Hematopoietic multipotent progenitor cell treated with erythropoietin and hydrocortisone succinate and interleukin-3 and kit ligand, for 17 days (in vitro differentiated cells): ENCODE data around the gene PFDN2.

Source experiments
- DNase-seq: peaks from one replicate; pipeline ENCODE4 v3.0.0-alpha.2; 2015; ENCODE audit warnings: low spot score

The PFDN2 gene

DNA sequence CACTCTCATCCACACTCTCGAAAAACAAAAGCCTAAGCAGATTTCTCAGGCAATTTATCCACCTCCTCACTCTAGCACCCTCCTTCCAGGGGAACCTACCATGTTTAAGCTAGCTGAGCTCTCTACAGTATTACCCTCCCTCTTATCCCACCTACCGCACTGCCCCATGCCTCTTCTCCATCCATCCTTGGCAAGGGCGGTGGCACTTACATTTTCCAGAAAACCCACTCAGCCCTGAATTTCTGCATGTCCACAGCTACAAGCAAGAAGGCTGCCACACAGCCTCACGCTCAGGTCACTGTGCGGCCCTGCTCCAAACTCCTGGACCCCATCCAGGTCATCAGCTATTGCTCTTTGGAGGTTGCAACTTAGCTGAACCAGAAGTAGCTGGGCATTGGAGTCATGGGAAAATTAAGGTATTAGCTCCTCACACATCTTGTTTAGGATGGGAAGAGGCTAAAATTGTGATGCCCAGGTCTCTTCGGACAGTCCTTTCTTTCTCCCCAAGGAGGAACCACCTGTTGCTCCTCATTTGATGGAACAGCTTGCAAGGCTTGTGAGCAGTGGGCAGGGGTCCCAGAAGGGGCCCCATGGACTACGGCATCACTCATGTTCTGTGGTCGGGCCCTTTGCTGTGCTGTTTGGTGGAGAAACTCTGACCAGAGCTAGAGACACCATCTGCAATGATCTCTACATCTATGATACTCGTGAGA, 18.6 kb downstream of the PFDN2 start:
- no peak for DNase-seq

DNA sequence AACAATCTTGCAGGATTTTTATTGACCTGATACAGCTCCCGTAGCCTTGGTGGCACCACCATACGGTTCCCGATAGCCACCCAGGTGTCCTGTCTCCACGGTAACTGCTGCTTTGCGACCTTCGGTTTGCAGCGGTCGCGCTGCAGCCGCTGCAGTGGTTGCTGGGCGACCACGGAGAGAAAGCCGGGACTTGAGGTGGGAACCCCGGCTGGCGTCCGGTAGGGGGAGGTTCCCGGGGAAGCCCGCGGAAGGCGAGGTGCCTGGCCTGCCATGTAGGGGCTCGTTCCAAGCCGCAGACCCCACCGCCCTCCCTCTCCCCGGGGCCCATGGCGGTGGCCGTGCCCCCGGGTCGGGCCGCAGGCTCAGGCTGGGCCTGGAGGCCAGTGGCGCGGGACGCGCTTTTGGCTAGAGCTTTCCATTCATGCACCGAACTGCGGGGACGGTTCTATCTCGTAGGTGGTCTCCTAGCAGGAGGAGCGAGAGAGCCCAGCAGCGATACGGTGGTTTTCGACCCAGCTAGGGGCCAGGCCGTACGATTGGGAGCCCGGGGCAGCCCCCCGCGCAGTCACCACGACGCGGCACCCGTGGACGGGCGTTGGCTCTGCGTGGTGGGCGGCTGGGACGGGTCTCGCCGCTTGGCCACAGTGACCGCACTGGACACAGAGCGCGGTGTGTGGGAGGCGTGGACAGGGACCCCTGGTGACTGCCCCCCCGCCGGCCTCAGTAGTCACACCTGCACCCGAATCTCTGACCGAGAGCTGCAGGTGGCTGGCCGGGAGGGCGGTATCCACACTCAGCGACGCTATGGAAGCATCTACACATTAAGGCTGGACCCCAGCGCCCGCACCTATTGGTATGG, 19.4 kb downstream of the PFDN2 start, which contains the start of gene KLHDC9:
Gene KLHDC9 (plus strand): TSS at position 152 of the 859 bp plus-strand sequence. CDS start 175 bp downstream, at position 327.
- DNase-seq, result no peak

DNA sequence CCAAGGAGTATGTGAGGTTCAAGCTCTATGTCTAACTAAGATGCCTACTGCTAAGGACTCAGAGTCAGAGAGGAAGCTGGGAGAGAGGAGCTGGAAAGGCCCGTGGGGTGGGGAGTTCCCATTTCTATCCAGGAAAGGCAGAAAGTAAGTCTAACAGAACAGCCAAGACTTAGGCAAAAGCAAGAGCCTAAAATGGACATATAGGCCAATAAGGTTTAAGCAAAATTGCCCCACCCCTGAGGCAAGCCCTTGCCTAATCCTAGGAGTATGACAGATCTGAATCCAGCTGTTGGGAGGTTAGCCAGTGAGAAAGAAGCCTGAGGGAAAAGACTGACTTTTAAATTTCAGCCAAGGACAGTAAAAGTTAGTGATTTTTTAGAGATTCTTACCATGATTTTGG, 21.3 kb downstream of the PFDN2 start:
- no peak for DNase-seq

DNA sequence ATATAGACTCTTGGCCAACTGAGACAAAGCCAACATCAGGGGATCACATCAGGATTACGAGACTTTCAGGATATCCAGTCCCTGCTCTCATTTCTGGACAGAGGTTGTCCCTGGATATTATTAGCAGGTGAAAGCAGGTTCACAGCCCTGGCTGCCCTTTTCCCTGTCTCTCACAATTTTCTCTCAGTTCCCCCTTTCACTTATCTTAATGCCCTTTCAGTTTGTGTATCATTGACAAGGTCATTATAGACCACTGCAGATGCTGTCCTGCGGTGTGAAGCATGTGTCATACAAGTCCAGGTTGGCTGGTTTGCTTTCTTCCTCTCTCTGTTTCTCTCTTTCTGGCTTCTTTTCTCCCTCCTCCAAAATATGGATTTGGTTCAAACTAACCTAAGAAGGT, 21.8 kb downstream of the PFDN2 start:
- no peak for DNase-seq

DNA sequence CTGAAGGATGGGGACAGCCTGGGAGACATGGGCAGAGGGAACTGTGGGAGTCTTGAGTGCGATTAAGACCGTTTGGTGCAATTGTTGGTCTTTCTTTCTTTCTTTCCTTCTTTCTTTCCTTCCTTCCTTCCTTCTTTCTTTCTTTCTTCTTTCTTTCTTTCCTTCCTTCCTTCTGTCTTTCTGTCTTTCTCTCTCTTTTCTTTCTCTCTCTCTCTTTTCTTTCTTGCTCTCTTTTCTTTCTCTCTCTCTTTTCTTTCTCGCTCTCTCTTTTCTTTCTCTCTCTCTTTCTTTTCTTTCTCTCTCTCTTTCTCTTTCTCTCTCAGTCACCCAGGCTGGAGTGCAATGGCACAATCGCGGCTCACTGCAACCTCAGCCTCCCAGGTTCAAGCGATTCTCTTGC, 22.6 kb downstream of the PFDN2 start:
- DNase-seq, result no peak

DNA sequence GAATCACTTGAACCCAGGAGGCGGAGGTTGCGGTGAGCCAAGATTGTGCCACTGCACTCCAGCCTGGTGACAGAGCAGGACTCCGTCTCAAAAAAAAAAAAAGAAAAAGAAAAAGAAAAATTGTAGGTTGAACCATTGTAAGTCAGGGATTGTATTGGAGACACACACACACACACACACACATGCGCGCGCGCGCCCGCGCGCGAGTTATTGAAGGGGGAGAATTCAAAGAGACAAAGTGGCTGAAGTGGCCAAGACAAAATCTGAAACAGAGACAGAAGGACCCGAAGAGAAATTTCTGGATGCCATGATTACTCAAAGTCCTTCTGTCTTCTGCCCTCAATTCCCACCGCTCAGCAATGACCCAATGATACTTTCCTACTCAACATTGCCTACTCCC, 23.4 kb downstream of the PFDN2 start:
- no peak for DNase-seq

DNA sequence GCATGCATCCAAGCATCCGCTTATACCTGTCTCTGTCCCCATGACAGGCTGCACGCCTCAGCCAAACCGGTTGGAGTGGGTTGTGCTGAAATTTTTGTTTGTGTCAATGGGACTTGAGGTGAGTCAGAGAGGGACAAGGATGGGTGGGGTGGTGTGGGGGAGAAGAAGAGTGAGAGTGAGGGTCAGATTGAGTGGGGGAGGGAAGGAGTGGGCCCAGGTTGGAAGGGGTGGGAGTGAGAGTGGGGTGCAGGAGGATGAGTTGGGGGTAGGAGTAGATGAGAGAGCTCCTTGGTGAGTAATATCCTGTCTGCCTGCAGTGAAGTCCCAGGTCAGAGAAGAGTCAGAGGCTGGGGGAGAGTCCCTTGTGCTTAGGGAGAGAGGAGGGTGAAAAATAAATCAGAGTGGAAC, 25.2 kb downstream of the PFDN2 start:
- DNase-seq, result no peak

DNA sequence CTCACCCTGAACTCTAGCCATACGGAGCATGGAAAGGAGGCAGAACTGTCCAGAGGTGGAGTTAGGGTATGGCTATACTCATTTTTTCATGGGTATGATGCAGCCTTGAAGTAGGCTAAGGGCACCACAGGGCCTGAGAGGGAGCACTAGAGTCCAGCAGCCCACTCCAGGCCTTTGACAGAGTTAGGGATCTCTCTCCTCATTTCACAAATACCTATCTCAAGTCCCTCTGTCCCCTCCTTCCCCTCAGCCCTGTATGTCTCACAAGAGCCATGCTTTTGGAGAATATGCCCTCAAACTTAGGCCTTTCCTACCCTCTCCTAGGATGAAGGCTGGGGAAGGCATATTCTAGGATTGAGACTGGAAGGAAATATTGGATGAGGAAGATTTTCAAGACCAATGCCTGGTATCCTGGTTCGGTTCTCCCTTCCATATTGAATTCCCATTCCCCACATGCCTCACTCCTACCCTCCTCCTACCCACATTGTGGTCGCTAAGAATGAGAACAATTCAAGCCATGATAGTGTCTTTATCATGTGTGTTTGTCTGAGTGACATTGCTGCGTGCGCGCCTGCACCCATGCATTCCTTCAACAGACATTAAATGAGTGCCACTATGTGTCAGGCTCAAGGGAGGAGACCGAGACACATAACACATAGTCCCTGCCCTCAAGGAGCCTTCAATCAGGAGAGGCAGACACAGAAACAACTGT, 25.9 kb downstream of the PFDN2 start:
- no peak for DNase-seq

DNA sequence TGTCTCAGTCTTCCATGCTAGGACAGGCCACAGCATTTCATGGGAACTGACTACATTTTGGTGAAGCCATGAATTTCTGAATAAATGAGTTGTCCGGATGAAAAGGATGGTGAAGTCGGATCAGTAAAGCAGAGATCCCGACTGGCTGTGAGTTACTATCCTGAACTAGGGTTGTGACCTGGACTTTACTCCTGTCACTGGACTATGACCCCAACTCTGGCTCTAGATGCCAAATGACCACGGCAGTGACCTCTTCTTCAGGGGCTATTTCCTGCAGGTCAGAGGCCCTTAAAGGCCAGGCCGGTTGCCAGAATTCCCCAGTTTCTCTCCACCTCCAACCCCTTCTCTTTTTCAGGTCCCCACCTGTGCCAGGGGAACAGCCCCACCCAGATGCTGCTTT, 26.7 kb downstream of the PFDN2 start:
- DNase-seq, result no peak

DNA sequence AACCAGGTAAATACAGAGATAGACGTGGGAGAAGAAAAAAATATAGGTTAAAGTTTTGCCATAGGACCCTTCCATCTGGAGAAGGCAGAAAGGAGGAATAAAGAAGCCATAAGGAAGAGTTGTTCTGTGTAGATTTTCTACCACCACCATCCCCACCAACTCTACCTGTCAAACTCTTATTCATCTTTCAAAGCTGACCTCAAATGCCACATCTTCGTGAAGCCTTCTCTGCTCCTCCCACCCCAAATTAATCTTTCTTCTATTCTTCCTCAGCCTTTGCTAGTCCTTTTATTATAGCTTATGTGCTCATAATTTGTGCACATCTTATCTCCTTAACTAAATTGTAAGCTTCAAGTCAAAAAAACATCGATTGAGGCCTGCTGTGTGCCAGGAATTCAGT, 27.2 kb downstream of the PFDN2 start:
- DNase-seq, result no peak

DNA sequence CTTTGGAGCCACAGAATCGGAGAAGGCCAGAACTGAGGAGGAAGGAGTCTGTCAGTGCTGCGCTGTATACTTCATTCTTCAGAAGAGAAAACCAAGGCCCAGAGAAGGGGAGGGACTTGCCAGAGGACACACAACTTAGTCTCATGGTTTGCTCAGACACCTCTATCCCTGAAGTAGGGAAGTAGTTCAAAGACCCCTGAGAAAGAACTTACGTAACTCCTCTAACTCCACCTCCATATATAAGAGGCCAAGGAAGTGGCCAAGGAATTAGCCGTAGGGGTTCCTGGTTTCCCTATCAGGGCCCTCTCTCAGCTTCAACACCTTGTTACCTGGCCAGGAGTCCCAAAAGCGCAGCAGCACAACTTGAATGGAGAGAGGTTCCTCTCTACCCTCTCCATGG, 27.9 kb downstream of the PFDN2 start:
- no peak for DNase-seq

DNA sequence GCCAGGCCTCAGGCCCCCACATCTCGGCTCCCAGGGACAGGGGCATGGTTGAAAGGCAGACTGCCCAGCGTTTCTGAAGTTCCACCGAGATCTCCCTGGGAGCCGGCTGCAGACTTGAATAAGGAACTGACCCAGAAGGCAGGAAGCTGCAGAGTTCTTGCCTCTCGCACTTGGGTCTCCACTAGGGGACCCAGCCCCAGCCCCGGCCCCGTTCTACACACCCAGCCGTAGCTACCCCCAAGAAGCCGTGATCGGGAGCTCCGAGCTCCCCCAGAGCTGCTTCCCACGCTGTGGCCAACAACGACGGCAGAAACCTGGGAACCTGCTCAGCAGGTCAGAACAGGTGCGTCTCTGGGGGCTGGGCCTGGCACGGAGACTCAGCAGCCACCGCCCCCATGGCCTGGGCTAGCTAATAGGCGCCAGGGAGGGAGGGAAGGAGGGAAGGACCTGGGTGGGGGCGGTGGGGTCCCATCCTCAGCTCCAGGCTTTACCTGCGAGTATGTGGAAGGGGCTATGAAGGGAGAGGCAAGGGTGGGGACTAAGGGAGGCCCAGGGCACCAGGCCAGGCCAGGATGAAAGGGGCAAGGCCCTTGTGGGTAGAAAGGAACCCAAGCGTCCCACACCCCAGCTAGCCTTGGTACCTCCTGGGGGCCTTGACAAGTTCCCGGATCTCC, 28.4 kb downstream of the PFDN2 start, which contains the start of gene NECTIN4:
Gene NECTIN4 (minus strand): TSS at position 308 of the 674 bp plus-strand sequence. CDS start 262 bp downstream, at position 46.
- DNase-seq, result no peak

DNA sequence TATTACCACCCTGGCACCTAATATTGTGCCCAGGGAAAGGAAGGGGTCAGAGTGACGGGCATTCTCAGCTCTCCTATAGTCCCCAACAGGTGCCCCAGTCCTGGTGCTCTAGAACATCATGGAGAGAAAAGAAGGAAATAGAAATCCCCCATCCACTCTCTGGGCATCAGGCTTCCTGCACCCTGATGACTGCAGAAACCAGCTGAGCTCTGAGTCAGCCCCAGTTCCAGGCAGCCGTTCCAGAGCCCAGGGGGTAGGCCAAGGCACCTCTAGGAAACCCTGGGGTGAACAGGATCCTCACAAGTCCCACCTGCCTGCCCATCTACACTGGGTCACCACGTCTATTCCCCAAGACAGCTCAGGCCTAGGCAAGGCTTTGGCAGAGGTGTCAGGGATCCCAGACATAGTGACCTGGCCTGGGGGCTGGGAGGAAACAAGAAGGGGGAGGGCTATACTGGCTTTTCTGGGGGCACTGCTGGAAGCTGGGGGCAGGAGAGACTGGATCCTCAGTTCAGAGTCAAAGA, 29.2 kb downstream of the PFDN2 start:
- no peak for DNase-seq

DNA sequence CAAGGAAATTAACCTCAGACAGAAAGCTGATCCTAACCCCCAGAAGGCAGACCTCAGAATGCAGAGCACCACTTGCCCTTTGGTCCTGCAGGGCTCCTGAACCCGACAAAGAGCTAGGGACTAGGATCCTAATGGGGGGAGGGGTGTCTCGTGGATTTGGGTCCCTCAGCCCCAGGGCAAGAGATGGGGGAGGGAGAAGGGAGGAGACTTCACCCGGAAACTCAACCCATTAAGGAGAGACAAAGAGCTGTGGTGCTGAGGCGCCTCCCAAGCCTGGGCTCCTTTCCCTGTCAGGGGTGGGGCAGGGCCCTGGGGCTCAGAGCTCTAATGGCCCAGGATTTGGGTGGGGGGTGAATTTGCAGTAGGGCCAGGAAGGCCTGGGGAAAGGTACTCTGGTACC, 31.4 kb downstream of the PFDN2 start:
- no peak for DNase-seq

DNA sequence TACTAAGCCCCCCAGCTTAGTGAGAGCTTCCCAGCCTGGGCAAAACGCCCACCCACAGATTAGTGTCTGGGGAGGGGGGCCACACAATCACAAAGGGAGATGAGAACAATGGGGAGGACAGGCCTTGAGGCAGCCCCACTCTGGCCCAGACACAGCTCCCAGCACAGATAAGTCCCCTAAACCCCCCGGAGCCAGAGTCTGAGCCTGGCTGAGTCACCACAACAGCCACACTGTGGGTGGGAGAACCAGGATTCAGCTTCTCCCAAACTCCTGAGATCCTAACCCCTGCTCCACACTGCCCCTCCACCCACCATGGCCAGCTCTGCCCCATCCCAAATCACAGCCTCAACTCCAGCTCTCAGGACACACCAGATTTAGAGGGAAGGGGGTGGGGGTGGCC, 32.7 kb downstream of the PFDN2 start:
- DNase-seq, result no peak

DNA sequence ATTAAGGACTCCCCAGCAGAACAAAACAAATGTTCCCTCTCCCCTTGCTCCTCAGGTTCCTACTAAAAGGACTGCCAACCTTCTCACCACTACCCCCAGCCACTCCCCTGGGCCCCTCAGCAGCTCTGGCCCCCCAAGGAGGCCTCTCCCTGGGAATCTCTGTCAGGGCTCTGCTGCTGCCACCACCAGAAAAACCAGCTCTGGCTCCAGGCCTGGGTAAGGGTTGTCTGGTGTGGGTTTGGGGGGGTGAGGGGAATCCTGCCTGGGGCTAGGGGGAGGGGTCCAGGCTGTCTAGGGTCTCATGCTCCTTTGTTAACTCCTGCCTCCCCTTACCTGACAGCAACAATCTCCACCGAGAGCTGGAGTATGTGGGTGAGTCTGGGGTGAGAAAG, 33.2 kb downstream of the PFDN2 start:
- DNase-seq, result no peak

DNA sequence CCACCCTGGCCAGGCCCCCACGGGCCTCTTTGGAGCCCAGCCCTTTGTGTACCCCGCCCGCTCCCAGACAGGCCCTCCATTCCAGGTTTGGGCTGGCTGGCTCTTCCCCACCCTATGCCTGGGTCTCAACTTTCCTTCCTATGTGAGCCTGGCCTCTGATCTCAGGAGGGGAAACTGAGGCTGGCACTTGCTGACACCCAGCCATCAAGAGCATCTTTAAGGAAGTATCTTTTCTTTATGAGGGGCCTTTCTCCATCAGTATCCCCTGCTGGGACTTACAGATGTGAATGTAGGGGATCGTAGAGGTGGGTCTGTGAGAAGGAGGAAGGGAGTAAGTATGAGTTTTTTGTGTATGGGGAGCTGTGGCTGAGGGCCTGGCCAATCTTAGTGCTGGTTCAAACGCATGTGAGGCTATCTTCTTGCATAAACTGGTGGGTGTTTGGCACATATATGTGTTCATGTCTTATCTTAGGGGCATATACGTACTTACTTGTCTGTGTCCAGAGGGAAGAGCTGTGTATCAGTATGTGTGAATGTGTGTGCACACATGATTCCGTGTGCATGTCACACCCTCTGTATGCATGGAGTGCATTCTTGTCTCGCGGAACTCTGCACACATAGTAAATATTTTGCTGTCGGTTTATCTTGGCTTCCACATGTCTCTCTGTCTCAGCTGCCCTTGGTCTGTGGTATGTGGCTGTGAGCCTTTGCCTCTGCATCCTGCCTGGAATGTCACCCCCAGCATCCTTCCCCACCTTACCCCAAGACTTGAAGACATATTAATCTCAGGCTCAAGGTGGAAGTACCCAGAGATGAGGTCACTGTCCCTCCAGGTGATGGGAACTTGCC, 33.9 kb downstream of the PFDN2 start:
- no peak for DNase-seq

DNA sequence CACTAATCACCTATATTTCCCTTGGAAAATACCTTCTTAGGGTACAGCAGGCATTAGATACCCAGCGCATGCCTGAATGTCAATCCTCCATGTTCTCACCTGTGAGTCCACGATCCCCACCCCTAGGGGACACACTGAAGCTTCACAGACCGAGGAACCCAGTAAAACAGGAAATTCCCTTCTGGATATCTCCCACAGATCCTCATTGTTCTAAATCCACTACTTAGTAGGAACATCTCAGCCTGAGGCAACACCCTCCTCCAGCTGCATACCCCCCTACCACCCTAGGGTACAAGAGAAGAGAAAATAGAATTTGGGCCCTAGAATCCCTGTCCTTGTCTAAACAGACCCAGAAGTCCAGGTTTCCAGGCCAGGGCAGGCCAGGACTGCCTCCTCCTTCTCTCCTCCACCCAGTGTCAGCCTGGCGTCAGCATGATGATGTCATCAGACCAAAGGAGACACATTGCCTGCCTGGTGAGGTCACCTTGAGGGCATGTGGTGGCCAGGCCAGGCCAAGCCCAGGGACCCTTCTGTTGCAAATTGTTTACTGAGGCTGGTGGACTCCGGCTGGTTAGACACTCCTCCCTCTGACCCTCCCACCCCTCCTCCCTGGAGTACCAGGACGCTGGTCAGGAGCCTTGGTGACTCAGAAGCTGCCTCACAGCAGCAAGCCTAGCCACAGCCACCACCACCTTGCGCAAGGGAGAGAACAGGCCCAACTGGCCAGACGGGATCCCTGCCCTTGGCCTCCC, 34.7 kb downstream of the PFDN2 start:
- no peak for DNase-seq

DNA sequence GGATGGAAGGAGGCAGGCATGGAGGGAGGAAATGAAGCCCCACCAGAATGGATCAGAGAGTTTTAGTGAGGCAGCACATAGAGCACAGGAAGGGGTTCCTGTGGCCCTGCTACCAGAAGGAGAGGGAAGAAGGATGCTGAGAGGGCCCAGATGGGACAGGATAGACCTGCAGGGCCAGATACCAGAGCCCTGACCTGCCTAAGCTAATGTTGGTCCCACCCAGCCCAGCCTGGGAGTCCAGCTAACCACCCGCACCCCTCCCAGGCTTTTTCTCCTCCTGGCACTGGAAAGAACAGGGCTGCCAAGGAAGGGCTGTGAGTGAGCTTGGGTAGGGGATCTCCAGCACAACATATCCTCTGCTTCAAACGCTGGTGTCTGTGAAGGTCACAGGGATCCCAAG, 35.4 kb downstream of the PFDN2 start:
- DNase-seq, result no peak

DNA sequence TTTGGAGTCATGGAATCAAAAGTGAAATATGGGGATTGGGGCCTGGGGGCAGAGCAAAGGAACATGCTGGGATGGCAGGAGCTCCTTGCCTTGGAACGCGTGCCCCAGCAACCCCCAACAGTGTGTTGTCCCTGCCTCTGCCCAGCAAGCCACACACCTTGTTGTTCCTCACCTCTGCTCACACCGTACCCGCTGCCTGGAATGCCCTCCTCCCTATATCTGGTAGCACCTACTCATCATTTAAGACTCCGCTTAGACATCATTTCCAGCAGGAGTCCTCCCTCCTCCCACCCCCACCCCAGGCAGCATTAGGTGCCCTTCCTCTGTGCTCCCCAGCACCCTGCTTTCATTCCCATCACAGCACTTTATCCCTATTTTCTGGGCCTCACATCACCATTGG, 36.3 kb downstream of the PFDN2 start:
- DNase-seq, result no peak
